Activated CD4-positive, alpha-beta T cell treated with anti-CD3 and anti-CD28 coated beads, Interleukin-2, Interleukin-4, amounts not matched to agents 100 ng/mL and 50 ng/mL, durations not matched to agents 16 hours and 8 hours (primary cell): ENCODE measurements around the gene NPAS2.

Source experiments
- DNase-seq: peaks from one replicate; pipeline ENCODE4 v3.0.0-alpha.2; 2020; ENCODE audit warnings: low spot score

The NPAS2 gene

GRCh38 chr2:100819370-100820272 is at the start of gene NPAS2:
TSS of gene NPAS2 (plus strand) at chr2:100820139. CDS start at chr2:100904755, 84,616 bp downstream.
- DNase-seq, result no peak

DNA sequence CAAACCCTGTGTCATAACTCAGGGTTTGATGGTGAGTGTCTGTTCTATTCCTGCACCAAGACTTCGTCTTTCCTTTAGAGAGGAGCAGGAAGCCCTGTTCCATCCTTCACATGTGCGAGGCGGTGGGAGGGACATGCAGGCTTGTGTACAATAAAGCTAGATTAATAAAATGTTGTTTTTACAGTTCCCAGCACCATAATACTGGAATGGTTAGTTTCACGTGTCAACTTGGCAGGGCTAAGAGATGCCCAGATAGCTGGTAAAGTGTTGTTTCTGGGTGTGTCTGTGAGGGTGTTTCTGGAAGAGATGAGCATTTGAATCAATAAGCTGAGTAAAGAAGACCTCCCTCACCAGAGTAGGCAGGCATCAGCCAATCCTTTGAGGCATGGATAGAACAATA is 48.8 kb upstream of the NPAS2 start:
- no peak for DNase-seq

- no peak for DNase-seq
These were observed 46.4 kb upstream of the NPAS2 start for GRCh38 chr2:100773538-100773937.

- DNase-seq, result no peak
These were observed 43.5 kb upstream of the NPAS2 start for GRCh38 chr2:100776445-100776844.

GRCh38 chr2:100778637-100779450 is 41.1 kb upstream of the NPAS2 start:
- no peak for DNase-seq

GRCh38 chr2:100779908-100780202 is 40.1 kb upstream of the NPAS2 start:
- DNase-seq, result no peak

DNA sequence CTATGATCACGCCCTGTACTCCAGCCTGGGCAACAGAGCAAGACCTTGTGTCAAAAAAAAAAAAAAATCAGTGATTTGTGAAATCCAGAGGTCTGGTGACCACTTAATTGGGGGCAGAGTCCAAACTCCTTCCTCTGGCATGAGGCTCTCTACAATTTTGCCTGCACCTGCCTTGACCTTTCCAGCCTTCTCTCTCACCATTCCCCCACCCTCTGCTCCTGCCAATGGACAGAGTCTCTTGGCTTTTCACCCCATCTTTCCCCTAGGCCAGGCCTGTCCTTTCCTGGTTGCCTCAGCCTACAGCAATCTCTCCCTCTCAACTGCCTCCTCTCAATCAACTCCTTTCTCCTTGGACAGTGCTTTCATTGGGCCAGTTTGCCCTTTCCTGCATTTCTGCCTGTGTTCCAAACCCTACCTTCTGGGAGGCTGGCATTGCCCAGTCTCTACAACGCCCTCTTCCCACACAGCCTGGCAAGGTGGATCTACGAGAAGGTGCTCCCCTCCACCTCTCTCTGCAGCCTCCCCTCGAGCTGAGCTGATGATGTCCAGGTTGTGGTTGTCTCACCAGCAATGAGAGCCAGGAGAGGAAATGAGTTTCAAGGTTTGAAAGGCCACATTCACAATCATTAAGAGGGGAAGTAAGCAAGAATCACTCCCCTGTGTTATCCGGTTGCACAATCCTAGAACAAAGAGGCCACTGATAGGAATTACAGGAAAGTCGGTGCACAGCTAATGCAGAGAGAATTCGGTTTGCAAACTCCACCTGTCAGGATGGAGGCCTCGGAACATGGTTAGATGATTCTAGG is 39.5 kb upstream of the NPAS2 start:
- no peak for DNase-seq

DNA sequence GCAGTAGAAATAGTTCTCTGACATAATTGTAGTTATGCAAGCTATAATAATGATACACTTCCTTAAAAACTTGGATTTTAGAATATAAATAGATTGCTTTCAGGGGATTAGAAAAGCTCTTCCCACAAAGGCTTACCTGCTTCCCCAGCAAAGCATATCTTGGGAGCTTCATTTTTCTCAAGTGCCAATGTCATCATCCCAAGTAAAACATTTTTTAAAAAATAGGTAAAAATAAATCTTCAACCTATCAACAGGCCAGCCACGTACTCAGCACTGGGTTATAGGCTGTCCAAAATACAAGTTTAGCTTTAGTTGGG is 39.0 kb upstream of the NPAS2 start:
- DNase-seq, result no peak

GRCh38 chr2:100781523-100782379 is 38.2 kb upstream of the NPAS2 start:
- DNase-seq, result no peak

GRCh38 chr2:100782380-100782878 is 37.5 kb upstream of the NPAS2 start:
- no peak for DNase-seq

DNA sequence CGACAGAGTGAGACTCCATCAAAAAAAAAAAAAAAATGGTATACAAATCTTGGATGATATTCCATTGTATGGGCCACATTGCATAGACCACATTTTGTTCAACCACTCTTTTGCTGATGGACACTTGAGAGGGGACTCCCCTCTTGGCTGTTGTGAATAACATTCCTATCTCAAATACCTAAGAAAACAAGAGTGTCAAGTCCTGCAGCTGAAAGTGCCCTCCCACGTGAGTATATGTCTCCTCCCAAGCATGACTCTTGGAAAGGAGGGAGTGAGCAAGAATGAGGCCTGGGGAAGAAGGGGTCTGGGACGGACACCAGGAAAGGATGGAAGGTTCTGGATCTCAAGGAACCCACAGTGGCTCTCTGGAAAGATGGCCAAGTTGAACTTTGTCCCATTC is 36.0 kb upstream of the NPAS2 start:
- no peak for DNase-seq

- no peak for DNase-seq
These were observed 35.3 kb upstream of the NPAS2 start for GRCh38 chr2:100784681-100785080.

DNA sequence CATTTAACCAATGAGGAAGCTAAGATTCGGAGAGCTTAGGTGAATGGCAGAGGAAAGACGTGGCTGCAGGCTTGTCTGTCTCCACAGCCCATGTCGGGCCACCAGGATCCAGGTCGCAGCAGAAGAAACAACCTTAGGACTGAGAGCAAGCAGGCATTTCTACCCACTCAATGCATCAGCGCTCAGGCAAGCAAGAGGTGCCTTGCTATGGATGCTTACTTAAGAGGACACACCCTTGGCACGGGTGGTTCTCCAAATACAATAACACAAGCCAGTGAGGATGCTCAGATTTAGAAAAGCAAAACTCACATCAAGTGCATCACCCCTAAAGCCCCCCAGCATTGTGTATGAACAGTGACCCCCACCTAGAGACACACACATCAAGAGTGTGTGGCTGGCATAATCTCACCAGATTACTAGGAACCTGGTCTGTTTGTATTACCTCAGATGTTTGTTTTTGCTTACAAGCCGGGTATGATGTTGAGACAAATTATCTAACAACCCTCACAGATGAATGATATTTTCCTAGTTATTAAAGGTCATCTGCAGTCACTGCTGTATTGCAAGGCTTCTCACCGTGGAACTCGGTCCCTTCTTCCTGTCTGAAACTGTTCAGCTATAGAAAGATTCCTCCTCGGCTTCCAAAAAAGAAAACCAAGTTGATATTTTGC is 34.2 kb upstream of the NPAS2 start:
- no peak for DNase-seq

- no peak for DNase-seq
These were observed 33.7 kb upstream of the NPAS2 start for GRCh38 chr2:100786297-100786658.

GRCh38 chr2:100786985-100787384 is 33.0 kb upstream of the NPAS2 start:
- no peak for DNase-seq

GRCh38 chr2:100789361-100789760 is 30.6 kb upstream of the NPAS2 start:
- DNase-seq, result no peak

GRCh38 chr2:100791294-100791935 is 28.5 kb upstream of the NPAS2 start:
- DNase-seq, result no peak

DNA sequence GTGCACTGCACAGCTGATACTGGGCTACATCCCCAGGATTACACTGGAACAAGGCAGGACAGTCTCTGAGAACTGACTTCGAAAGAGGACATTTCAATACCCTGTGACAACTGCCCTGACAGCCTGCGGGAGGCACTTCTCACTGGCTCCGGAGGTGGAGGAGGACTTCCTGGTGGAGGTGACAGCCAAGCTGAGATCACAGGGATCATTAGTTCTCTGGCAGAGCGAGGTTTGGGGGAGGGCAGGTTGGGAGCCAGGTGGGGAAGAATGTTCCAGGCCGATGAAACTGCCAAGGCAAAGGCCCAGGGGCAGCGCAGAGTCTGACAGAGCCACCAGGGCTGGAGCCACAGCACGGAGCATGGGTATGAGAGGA is 28.0 kb upstream of the NPAS2 start:
- no peak for DNase-seq

GRCh38 chr2:100793220-100793619 is 26.7 kb upstream of the NPAS2 start:
- no peak for DNase-seq

- no peak for DNase-seq
These were observed 26.0 kb upstream of the NPAS2 start for GRCh38 chr2:100793982-100794381.
